ENCODE measurements around the gene GPRC5B. TPM values are rescaled to one million over a fixed set of nuclear protein-coding genes. Genes with fewer than 3 reads are reported as not detected.

Gene GPRC5B
- total RNA-seq, 1 experiment from 2014 or later: 62.0 TPM

DNA sequence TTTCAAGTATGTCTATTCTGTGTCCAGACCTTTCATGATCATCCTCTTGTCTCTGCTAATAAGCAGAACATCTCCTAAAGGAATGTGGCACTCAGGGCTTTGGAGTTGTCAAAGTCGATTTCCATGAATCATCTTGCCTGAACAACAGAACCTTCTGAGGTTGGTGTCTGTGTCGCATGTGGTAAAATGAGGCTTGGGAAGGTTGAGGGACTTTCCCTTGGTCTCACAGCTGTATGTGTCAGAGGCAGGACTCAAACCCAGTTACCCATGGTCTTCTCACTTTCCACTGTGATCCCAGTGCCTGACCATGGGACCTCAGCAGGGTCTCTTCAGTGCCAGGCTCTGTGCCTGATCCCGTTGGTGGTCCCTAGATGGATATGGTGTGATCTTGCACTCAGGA lies 4.2 kb upstream of the GPRC5B start:
- Histone ChIP-seq H3K4me1 (replicated peaks; ENCODE audit: insufficient read depth) (no peaks in the 10 kb centered on the region), H2AFZ (no peak overlapping the region), H3K9me3 (ENCODE audit: insufficient read depth, low read depth) (no peaks in the 10 kb centered on the region), H3K4me2 (no peak overlapping the region), H3K36me3 (ENCODE audit: low read depth) (no peaks in the 10 kb centered on the region), H3K9me2 (ENCODE audit: insufficient read depth) (no peaks in the 10 kb centered on the region), H3K27ac (no peak overlapping the region), H3K27me3 (ENCODE audit: insufficient read depth, low read depth) (no peaks in the 10 kb centered on the region), H3F3A (ENCODE audit: insufficient read depth, low read depth) (no peaks in the 10 kb centered on the region), H4K20me1 (ENCODE audit: insufficient read depth) (no peaks in the 10 kb centered on the region), H3K79me2 (ENCODE audit: low read depth) (no peaks in the 10 kb centered on the region), H3K4me3 (no peak overlapping the region)
- no peak for TF ChIP-seq EZH2 (IDR thresholded peaks at IDR 0.05; ENCODE audit: low read depth)
- TF ChIP-seq, protein P1, sequence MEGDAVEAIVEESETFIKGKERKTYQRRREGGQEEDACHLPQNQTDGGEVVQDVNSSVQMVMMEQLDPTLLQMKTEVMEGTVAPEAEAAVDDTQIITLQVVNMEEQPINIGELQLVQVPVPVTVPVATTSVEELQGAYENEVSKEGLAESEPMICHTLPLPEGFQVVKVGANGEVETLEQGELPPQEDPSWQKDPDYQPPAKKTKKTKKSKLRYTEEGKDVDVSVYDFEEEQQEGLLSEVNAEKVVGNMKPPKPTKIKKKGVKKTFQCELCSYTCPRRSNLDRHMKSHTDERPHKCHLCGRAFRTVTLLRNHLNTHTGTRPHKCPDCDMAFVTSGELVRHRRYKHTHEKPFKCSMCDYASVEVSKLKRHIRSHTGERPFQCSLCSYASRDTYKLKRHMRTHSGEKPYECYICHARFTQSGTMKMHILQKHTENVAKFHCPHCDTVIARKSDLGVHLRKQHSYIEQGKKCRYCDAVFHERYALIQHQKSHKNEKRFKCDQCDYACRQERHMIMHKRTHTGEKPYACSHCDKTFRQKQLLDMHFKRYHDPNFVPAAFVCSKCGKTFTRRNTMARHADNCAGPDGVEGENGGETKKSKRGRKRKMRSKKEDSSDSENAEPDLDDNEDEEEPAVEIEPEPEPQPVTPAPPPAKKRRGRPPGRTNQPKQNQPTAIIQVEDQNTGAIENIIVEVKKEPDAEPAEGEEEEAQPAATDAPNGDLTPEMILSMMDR (conservative IDR thresholded peaks at IDR 0.05): no peak
- intact Hi-C loops (cut with micrococcal nuclease; ENCODE audit: unreplicated experiment): loop anchor here (5.0 kb wide), 2 partner anchors 187 to 722 kb away; partner anchors contain the start of gene SYT17
- POLR2A ChIA-PET (ENCODE audit: unreplicated experiment): interaction anchor here (0.6 kb wide), 1 partner anchor 290 kb away, joined by 11 read pairs; no protein-coding TSS in a partner anchor
- CTCF ChIA-PET: interaction anchor here (0.6 to 0.7 kb wide), 3 partner anchors 190 to 330 kb away, joined by 3 to 15 read pairs (median 4); no protein-coding TSS in a partner anchor
- no TSS peak for BruUV-seq (replicated peaks)
- DNase-seq: no peak

DNA sequence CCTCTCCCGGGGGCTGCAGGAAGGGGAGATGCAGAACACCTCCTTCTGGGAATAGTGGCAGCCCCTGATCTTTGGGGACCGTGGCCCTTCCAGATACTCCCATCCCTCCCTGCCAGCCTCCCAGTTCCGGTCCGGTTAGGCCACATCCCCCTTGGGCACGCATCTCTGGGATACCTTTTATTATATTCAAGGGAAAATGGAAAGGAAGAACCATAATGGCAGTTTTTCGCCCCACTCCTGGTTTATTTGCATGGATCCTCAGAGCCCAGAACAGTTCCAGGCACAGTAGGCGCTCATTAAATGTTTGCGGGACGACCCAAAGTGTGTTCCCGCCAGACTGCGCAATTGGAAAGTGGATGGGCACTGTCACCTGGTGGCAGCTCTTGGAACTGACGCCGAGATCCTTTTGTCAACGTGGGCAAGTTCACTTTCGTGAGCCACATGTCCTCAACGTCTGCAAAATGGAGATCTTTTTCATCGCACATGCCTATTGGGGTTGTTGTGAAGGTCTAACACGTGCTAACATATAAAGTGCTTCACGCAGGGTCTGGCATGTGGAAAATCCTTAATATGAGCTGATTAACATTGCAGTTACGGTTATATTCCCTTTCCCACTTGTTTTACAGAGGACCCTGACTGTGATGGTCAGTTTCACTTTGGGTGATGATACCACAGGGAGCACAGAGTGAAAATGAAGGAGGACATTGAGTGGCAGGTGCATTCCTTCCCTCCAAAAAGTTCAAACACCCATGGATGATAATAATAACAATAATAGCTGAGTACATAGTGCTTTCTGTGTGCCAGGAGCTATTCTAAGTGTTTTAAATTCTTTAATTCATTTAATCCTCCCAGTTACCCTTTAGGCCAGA lies 1.7 kb upstream of the GPRC5B start:
- H3K9me3 ChIP-seq (ENCODE audit: insufficient read depth, low read depth): no peaks in the 10 kb centered on the region
- no peaks in the 10 kb centered on the region for H3K27me3 ChIP-seq (ENCODE audit: insufficient read depth, low read depth)
- H3K79me2 ChIP-seq (ENCODE audit: low read depth): peaks cover 19% of the 10 kb centered on the region
- peak overlapping the region; percentile 75 for H2AFZ ChIP-seq
- no TSS peak for BruUV-seq (replicated peaks)
- ChIA-PET CTCF (interaction anchor here (0.6 to 2.0 kb wide), 9 partner anchors 12 to 303 kb away, joined by 3 to 13 read pairs (median 6); no protein-coding TSS in a partner anchor), POLR2A (ENCODE audit: unreplicated experiment) (no interaction called here)
- H3K4me1 ChIP-seq (replicated peaks; ENCODE audit: insufficient read depth): no peaks in the 10 kb centered on the region
- H3F3A ChIP-seq (ENCODE audit: insufficient read depth, low read depth): no peaks in the 10 kb centered on the region
- no peak overlapping the region for H3K27ac ChIP-seq
- TF ChIP-seq, protein P1 (conservative IDR thresholded peaks at IDR 0.05): peak; percentile 99
- TF ChIP-seq EZH2 (IDR thresholded peaks at IDR 0.05; ENCODE audit: low read depth): no peak
- peak; percentile 64 to 76 for DNase-seq
- no peaks in the 10 kb centered on the region for H3K9me2 ChIP-seq (ENCODE audit: insufficient read depth)
- H4K20me1 ChIP-seq (ENCODE audit: insufficient read depth): no peaks in the 10 kb centered on the region
- peak overlapping the region; percentile 55 for H3K4me2 ChIP-seq
- intact Hi-C loops (cut with micrococcal nuclease; ENCODE audit: unreplicated experiment): loop anchor here (1.0 to 5.0 kb wide), 6 partner anchors 184 to 719 kb away; partner anchors contain the start of gene SYT17
- peak overlapping the region; percentile 28; the same call in 1 of the 2 replicates for H3K4me3 ChIP-seq
- no peaks in the 10 kb centered on the region for H3K36me3 ChIP-seq (ENCODE audit: low read depth)

DNA sequence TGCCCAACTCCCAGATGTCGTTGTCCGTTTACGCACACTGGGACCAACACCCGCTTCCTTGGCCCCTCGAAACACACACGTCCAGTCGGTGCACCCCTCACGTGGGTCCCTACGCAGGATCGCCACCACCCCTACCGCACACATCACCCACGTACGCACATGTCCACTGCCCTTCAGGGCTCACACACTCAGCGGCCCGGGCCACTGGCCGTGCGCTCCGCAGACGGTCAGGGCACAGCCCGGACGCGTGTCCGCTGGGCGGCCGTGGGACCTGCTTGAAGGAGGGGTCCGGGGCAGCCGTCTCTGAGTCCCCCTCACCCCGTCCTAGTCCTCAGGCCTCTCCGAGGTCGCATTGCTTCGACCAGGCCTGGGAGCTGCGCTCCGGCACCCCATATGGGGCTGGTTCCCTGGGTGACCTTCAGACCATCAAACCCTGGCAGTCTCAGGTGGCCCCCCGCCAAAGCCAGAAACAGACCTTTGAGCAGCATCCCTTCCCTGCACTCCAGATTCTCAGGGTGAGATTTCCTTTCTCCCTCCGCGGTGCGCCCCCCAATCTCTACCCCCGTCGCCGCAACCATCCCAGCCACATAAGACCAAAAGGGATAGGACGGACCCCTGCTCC lies 914 bp upstream of the GPRC5B start:
- Histone ChIP-seq H3K36me3 (ENCODE audit: low read depth) (no peaks in the 10 kb centered on the region), H3K27ac (no peak overlapping the region), H3K27me3 (ENCODE audit: insufficient read depth, low read depth) (no peaks in the 10 kb centered on the region), H3K79me2 (ENCODE audit: low read depth) (peaks cover 19% of the 10 kb centered on the region), H4K20me1 (ENCODE audit: insufficient read depth) (no peaks in the 10 kb centered on the region), H3K9me3 (ENCODE audit: insufficient read depth, low read depth) (no peaks in the 10 kb centered on the region), H3K4me1 (replicated peaks; ENCODE audit: insufficient read depth) (no peaks in the 10 kb centered on the region), H3F3A (ENCODE audit: insufficient read depth, low read depth) (no peaks in the 10 kb centered on the region), H3K9me2 (ENCODE audit: insufficient read depth) (no peaks in the 10 kb centered on the region), H3K4me2 (peak overlapping the region; percentile 89; the same call in 1 of the 2 replicates), H3K4me3 (no peak overlapping the region), H2AFZ (no peak overlapping the region)
- DNase-seq: no peak
- POLR2A ChIA-PET (ENCODE audit: unreplicated experiment): no interaction called here
- intact Hi-C loops (cut with micrococcal nuclease; ENCODE audit: unreplicated experiment): loop anchor here (1.0 to 5.0 kb wide), 6 partner anchors 183 to 718 kb away; partner anchors contain the start of gene SYT17
- no peak for TF ChIP-seq EZH2 (IDR thresholded peaks at IDR 0.05; ENCODE audit: low read depth)
- TF ChIP-seq, protein P1 (conservative IDR thresholded peaks at IDR 0.05): no peak
- CTCF ChIA-PET: interaction anchor here (2.0 kb wide), 1 partner anchor 302 kb away, joined by 13 read pairs; no protein-coding TSS in a partner anchor
- BruUV-seq (replicated peaks): no TSS peak

Measured in PC-9 (cell line).